Right lobe of liver (tissue), 6 donors: ENCODE data around the gene ZNF3. TPM values are rescaled to one million over a fixed set of nuclear protein-coding genes. Genes with fewer than 3 reads are reported as not detected.

Experiments used
- ATAC-seq, 4 donors: fragments of 200-7000 bp; cut with Tn5 transposase; one replicate each; pipeline ENCODE4 v1.9.1; 2020; ENCODE audit warnings: mild to moderate bottlenecking in 4 of 4, moderate library complexity in 4 of 4
- DNase-seq, 3 donors: peaks; one replicate each; pipeline ENCODE4 v3.0.0-alpha.2; 2020
- H3K27ac ChIP-seq, 3 donors: fragments of 200-600 bp; one replicate each; pipeline ENCODE4 v1.8.0; 2022
- H3K27me3 ChIP-seq, 2 donors: fragments of 200-600 bp; one replicate each; pipeline ENCODE4 v1.8.0; 2022
- H3K36me3 ChIP-seq, 4 donors: fragments of 200-600 bp; sonication (generic) in 1 of 4; one replicate each; pipeline versions ENCODE4 v1.5.1 to v1.8.0; 2017 to 2022; ENCODE audit warnings: control low read depth in 1 of 4
- H3K4me1 ChIP-seq, 4 donors: fragments of 200-600 bp; sonication (generic) in 1 of 4; one replicate each; pipeline versions ENCODE4 v1.5.1 to v1.8.0; 2017 to 2022; ENCODE audit warnings: control low read depth in 1 of 4
- H3K4me3 ChIP-seq, 3 donors: fragments of 200-600 bp; one replicate each; pipeline ENCODE4 v1.8.0; 2022
- H3K9me3 ChIP-seq, 4 donors: fragments of 200-600 bp; sonication (generic) in 1 of 4; one replicate each; pipeline versions ENCODE4 v1.5.1 to v1.8.0; 2017 to 2022; ENCODE audit warnings: control low read depth in 1 of 4
- POLR2A ChIP-seq: fragments of 450-650 bp; IDR thresholded peaks from one replicate; pipeline ENCODE4 v1.6.1; 2017; ENCODE audit warnings: antibody characterized with exemption, mild to moderate bottlenecking
- WGBS: methylation state at CpG from one replicate; pipeline ENCODE4 v1.1.6; 2018; ENCODE audit warnings: low coverage, low lambda C conversion rate; ENCODE audit not compliant: insufficient coverage; ENCODE audit errors: missing lambda C conversion rate; 5-methylcytosine and 5-hydroxymethylcytosine counted together
- intact Hi-C, 2 donors: fragments of 100-400 bp; cut with DNase I; formaldehyde crosslinking; loops; one replicate each; pipeline versions ENCODE4 v1.11.2 to v1.14.1; 2022
- total RNA-seq, 6 experiments: library from RNA; depleted of rRNA in 2 of 6; stranded (reverse); fragments of >200 nt in 2 of 6; fragmentation: NEBNext Ultra II Directional in 3 of 6; extraction: Animal tissue kit (Norgen Biotek cat#: 25700) in 3 of 6; gene quantifications; one replicate each; pipeline versions ENCODE4 v1.1.0 to v1.2.4, GENCODE V29; 2016 to 2023
- TF ChIP-seq, protein P1 (sequence below), 4 donors: fragments of 200-600 bp in 3 of 4; fragments of 450-650 bp in 1 of 4; IDR thresholded peaks; one replicate each; pipeline versions ENCODE4 v1.5.1 to v1.8.0; 2016 to 2022; ENCODE audit warnings: antibody characterized with exemption in 4 of 4, mild to moderate bottlenecking in 2 of 4
- donor health status: DM: no; HTN: yes; CAD: no.
- donor health status: DM: no; HTN: no; CAD: no.
- donor health status: DM: no; HTN: no; CAD: no.
- donor health status: DM: no; HTN: yes; CAD: no.
- donor health status: DM: no; HTN: yes; CAD: no.

Gene ZNF3
- total RNA-seq, 6 experiments from 2014 or later: 9.7 to 18.8 (median 14.0) TPM

DNA sequence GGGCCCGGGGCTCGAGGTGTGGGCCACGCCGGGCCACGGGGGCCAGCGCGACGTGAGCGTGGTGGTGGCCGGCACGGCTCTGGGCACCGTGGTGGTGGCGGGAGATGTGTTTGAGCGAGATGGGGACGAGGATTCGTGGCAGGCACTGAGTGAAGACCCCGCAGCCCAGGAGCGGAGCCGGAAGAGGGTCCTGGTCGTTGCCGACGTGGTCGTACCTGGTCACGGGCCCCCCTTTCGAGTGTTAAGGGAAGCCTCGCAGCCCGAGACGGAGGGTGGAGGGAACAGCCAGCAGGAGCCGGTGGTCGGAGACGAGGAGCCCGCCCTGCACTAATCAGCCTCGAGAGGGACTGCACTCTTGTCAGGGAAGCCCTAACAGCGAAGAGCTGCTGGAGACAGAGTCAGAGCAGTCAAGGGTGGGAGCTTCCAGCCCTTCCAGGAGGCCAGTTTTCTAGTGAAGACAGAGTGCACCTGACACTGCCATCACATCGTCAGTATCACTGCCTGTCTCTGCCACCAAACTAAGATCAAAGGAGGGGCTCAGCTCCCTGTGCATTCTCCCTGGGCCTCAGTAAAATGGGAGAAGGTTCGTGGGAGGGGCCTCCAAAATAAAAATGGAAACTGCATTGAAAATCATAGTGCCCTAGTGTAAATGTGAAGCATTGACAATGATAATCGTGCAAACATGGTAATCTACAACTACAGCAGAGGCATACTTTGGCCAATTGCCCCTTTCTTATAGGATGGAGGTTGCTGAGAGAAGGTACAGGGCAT lies 46.5 kb upstream of the ZNF3 start:
- H3K4me1 ChIP-seq: peaks cover 0 to 39% (median 0%) of the 10 kb centered on the region in 4 donors
- ATAC-seq (no peak), DNase-seq (no peak)

DNA sequence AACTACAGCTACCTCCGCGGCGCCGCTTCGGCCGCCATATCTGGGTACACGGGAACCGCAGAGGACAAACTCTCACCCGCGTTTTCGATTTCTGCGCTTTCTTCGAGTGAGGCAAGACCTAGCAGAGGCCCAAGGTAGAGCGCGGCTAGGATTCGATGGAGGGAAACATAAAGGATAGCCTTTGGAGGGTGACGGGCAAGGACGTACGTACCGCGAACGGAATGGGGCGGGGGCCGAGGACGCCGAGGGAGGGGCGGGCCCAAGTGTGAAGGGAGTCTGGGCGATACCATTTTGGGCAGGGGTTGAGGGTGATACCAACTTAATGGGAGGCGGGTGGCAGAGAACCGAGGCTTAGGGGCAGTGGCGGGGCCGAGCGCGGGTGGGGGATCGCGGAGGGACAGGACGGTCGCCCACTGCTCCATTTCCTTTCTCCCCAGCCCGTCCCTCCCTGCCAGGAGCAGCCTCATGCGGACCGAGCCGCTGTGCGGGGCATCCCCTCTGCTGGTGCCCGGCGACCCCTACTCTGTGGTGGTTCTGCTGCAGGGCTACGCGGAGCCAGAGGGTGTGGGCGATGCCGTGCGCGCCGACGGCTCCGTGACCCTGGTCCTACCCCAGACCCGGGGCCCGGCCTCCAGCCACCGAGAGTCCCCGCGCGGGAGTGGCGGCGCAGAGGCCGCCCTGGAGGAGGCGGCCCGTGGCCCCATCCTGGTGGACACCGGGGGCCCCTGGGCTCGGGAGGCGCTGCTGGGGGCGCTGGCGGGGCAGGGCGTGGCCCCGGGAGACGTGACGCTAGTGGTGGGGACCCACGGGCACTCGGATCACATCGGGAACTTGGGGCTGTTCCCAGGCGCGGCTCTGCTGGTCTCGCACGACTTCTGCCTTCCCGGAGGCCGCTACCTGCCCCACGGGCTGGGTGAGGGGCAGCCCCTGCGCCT lies 45.7 kb upstream of the ZNF3 start, which contains the start of gene MBLAC1:
Gene MBLAC1 (plus strand): TSS at position 37 of the 935 bp plus-strand sequence. CDS start 429 bp downstream, at position 466.
- WGBS: under 1% methylated on average over 25 of the region's 85 CpGs
- ATAC-seq: peak; percentile 87 to 91 (median 89)
- Histone ChIP-seq H3K9me3 (no peaks in the 10 kb centered on the region), H3K36me3 (no peaks in the 10 kb centered on the region), H3K4me1 (peaks cover 0 to 30% (median 0%) of the 10 kb centered on the region in 4 donors), H3K27ac (peak within 1 kb of the TSS; percentile 87 to 97 (median 91)), H3K4me3 (peak within 1 kb of the TSS; percentile 80 to 85 (median 82)), H3K27me3 (no peaks in the 10 kb centered on the region)
- intact Hi-C loops: no loop called here
- no peak for TF ChIP-seq POLR2A
- TF ChIP-seq, protein P1, sequence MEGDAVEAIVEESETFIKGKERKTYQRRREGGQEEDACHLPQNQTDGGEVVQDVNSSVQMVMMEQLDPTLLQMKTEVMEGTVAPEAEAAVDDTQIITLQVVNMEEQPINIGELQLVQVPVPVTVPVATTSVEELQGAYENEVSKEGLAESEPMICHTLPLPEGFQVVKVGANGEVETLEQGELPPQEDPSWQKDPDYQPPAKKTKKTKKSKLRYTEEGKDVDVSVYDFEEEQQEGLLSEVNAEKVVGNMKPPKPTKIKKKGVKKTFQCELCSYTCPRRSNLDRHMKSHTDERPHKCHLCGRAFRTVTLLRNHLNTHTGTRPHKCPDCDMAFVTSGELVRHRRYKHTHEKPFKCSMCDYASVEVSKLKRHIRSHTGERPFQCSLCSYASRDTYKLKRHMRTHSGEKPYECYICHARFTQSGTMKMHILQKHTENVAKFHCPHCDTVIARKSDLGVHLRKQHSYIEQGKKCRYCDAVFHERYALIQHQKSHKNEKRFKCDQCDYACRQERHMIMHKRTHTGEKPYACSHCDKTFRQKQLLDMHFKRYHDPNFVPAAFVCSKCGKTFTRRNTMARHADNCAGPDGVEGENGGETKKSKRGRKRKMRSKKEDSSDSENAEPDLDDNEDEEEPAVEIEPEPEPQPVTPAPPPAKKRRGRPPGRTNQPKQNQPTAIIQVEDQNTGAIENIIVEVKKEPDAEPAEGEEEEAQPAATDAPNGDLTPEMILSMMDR (IDR thresholded peaks at IDR 0.05): no peak
- DNase-seq: peak; percentile 87 to 93 (median 90)

More for the DNA sequence above, 46.5 kb upstream of the ZNF3 start:
- no peak for TF ChIP-seq POLR2A
- intact Hi-C loops: no loop called here
- peak overlapping the region; percentile 87 to 97 (median 91) for H3K27ac ChIP-seq
- H3K36me3 ChIP-seq: no peaks in the 10 kb centered on the region
- peak overlapping the region; percentile 80 to 85 (median 82) for H3K4me3 ChIP-seq
- no peaks in the 10 kb centered on the region for H3K27me3 ChIP-seq
- H3K9me3 ChIP-seq: no peaks in the 10 kb centered on the region
- WGBS: 12% methylated on average over 9 of the region's 37 CpGs

DNA sequence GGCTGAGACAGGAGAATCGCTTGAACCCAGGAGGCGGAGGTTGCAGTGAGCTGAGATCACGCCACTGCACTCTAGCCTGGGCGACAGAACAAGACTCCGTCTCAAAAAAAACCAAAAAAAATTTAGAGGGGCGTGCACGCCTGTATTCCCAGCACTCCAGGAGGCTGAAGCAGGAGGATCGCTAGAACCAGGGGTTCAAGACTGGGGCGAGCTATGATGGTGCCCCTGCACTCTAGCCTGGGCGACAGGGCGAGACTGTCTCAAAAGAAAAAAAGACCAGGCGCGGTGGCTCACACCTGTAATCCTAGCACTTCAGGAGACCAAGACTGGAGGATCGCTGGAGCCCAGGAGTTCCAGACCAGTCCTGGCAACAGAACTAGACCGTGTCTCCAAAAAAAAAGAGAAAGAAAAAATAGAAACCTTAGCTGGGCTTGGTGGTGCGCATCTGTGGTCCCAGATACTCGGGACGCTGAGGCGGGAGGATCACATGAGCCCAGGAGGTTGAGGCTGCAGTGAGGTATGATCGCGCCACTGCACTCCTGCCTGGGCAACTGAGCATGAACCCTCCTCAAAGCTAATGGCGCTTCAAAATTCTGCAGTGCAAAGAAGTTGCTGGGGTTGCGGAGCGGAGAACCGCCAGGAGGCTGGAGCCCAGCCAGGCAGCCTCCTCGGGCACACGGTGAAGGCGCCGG lies 44.9 kb upstream of the ZNF3 start:
- Histone ChIP-seq H3K36me3 (no peaks in the 10 kb centered on the region), H3K9me3 (no peaks in the 10 kb centered on the region), H3K4me1 (peaks cover 0 to 22% (median 0%) of the 10 kb centered on the region in 4 donors), H3K4me3 (peak overlapping the region; percentile 80 to 85 (median 82)), H3K27ac (peak overlapping the region; percentile 87 to 97 (median 91)), H3K27me3 (no peaks in the 10 kb centered on the region)
- intact Hi-C loops: no loop called here
- DNase-seq (no peak), ATAC-seq (peak in 3 of 4 donors; percentile 30 to 36 (median 35))
- TF ChIP-seq, protein P1 (IDR thresholded peaks at IDR 0.05): no peak
- TF ChIP-seq POLR2A: no peak
- 9% methylated on average over 28 of the region's 29 CpGs for WGBS

DNA sequence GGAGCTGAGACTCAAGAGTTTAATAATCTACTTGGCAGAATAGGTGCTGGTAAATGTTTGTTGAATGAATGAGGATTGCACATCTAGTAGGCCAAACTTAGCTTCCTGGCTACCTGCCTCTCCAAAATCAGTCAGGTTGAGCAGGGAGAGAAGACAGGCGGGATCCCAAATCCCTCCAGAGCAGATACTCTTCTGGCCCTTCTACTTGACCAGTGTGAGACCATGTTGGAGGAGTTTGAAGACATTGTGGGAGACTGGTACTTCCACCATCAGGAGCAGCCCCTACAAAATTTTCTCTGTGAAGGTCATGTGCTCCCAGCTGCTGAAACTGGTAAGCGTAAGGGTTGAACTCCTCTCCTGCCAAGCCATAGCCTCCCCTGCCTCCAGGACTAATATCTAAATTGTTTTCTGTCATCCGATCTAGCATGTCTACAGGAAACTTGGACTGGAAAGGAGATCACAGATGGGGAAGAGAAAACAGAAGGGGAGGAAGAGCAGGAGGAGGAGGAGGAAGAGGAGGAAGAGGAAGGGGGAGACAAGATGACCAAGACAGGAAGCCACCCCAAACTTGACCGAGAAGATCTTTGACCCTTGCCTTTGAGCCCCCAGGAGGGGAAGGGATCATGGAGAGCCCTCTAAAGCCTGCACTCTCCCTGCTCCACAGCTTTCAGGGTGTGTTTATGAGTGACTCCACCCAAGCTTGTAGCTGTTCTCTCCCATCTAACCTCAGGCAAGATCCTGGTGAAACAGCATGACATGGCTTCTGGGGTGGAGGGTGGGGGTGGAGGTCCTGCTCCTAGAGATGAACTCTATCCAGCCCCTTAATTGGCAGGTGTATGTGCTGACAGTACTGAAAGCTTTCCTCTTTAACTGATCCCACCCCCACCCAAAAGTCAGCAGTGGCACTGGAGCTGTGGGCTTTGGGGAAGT lies 43.0 kb upstream of the ZNF3 start:
- no peak for DNase-seq
- intact Hi-C loops: no loop called here
- TF ChIP-seq, protein P1 (IDR thresholded peaks at IDR 0.05): no peak
- TF ChIP-seq POLR2A: no peak

More for the DNA sequence above, 43.0 kb upstream of the ZNF3 start:
- H3K27ac ChIP-seq: no peak overlapping the region
- H3K36me3 ChIP-seq: no peaks in the 10 kb centered on the region
- no peak for ATAC-seq
- WGBS: 63% methylated on average over 2 of the region's 4 CpGs
- peaks cover 0 to 28% (median 0%) of the 10 kb centered on the region in 4 donors for H3K4me1 ChIP-seq
- no peaks in the 10 kb centered on the region for H3K9me3 ChIP-seq
- H3K27me3 ChIP-seq: no peaks in the 10 kb centered on the region
- no peak overlapping the region for H3K4me3 ChIP-seq
